GM19351 (cell line): Measurements from ENCODE around the gene ZDHHC18.
A peak's percentile ranks its signal among the peaks of the same experiment; 100 is the strongest.
"Not testable (repeated sequence)": the region's sequence is repeated elsewhere in the genome, so short reads cannot be mapped to it uniquely, and the experiment has no call there.

Experiments used
- ATAC-seq: cut with Tn5 transposase; IDR thresholded peaks from one replicate; pipeline ENCODE4 v1.9.1; 2021; ENCODE audit warnings: mild to moderate bottlenecking, moderate library complexity; ENCODE audit not compliant: unreplicated experiment

Gene ZDHHC18

DNA sequence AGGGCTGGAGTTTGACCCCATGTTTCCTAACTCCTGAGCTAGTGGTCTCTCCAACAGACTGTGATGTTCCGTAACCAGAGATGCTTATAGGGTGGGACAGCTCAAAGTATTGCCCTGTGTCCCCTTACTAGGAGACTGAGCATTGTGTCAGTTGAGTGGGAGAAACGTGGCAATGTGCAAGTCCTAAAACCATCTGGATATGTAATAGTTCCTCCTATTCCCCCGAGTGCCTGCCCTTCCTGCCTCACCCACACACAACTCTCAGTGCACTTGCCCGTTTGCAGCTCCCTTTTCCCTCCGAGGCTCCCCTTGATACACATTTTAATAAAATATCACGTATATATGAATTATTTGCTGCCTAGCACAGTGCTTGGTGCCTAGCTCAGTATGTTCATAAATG lies 35.3 kb upstream of the ZDHHC18 start:
- no peak for ATAC-seq

GRCh38 chr1:26791626-26792025 lies 34.9 kb upstream of the ZDHHC18 start:
- ATAC-seq, result no peak

GRCh38 chr1:26792924-26793323 lies 33.6 kb upstream of the ZDHHC18 start:
- ATAC-seq, result no peak

- no peak for ATAC-seq
Observed at GRCh38 chr1:26794391-26794790, 32.1 kb upstream of the ZDHHC18 start.

DNA sequence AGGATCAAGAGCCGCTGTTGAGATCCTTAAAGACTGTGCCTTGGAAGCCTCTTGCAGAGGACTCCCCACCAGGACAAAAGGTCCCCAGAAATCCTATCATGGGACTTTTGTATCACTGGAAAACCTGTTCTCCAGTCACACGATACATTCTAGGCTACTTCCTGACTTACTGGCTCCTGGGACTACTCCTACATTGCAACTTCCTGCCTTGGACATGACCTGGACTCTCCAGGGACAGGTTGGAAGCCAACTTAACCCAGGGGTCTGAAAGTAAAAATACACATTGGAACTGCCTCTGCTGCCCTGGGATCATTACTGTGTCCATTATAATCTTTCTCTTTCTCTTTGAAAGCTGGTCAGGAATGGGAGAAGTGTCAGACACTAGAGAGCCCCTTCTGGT lies 28.9 kb upstream of the ZDHHC18 start:
- no peak for ATAC-seq

DNA sequence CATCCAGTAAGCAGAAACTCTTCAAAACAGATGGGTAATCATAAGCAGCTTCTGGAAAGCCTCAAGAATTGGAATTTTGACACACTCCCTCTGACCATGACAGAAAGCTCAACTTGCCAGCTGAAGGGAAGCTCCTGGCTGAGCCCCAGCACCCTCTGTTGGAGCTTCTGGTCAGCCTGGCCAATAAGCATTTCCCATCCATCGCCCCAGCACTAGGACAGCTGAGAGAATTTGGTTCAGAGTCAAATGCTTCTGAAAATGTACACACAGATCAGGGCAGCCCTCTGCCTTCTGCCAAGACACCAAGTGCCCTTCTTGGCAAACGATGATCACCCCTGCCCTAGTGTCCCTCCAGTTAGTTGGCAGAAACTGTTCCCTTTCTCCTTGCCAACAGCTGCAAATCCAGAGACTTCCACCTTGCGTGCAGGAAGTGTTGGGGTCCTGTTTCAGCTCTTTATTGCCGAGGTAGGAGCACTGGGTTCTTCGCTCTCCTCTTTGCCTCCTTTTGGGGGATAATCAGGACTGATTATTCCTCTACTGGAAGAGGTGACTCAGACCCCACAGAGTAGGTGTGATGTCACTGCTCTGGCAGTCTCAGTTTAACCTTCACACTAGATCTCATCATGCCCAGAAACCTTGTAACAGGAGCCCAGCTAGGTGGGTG lies 26.9 kb upstream of the ZDHHC18 start:
- no peak for ATAC-seq

DNA sequence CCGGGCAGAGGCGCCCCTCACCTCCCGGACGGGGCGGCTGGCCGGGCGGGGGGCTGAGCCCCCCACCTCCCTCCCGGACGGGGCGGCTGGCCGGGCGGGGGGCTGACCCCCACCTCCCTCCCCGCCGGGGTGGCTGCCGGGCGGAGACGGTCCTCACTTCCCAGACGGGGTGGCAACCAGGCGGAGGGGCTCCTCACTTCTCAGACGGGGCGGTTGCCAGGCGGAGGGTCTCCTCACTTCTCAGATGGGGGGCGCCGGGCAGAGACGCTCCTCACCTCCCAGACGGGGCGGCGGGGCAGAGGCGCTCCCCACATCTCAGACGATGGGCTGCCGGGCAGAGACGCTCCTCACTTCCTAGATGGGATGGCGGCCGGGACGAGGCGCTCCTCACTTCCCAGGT lies 22.6 kb upstream of the ZDHHC18 start:
- not testable (repeated sequence) for ATAC-seq

- ATAC-seq, result not testable (repeated sequence)
Observed at GRCh38 chr1:26810105-26810504, 16.4 kb upstream of the ZDHHC18 start.

DNA sequence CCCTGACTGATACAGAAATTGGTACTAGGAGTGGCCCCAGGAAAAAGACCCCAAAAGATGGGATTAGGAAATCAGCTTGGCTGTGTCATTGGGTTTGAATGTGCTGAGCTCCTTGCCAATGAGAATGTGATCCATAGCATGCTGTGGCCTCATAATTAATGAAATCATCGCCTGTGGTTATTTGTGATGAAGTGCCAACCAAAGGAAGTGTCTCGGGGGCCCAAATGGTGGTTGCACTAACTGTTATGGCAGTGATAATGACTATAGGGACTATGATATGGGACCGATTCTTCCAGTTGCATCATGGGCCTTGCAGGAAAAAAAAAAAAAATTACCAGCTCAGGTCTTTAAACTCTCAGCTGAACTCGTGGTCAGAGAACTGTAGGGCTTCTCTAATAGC lies 15.4 kb upstream of the ZDHHC18 start:
- no peak for ATAC-seq

GRCh38 chr1:26811708-26812107 lies 14.8 kb upstream of the ZDHHC18 start:
- ATAC-seq, result no peak

DNA sequence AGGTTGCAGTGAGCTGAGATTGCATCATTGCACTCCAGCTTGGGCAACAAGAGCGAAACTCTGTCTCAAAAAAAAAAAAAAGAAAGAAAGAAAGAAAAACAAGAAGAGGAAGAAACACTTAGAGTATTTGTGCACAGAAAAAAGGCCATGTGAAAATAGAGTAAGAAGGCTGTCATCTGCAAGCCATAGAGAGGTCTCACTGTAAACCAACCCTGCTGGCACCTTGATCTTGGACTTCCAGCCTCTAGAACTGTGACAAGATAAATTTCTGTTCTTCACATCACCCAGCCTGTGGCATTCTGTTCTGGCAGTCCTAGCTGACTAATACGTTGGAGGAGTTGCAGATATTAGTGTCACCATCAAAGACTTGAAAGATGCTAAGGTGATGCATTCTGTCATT lies 12.1 kb upstream of the ZDHHC18 start:
- no peak for ATAC-seq

GRCh38 chr1:26814893-26815292 lies 11.6 kb upstream of the ZDHHC18 start:
- no peak for ATAC-seq

- peak; percentile 88 for ATAC-seq
Observed at GRCh38 chr1:26820784-26821269, 5.7 kb upstream of the ZDHHC18 start.

GRCh38 chr1:26822737-26823395 lies 3.6 kb upstream of the ZDHHC18 start:
- no peak for ATAC-seq

DNA sequence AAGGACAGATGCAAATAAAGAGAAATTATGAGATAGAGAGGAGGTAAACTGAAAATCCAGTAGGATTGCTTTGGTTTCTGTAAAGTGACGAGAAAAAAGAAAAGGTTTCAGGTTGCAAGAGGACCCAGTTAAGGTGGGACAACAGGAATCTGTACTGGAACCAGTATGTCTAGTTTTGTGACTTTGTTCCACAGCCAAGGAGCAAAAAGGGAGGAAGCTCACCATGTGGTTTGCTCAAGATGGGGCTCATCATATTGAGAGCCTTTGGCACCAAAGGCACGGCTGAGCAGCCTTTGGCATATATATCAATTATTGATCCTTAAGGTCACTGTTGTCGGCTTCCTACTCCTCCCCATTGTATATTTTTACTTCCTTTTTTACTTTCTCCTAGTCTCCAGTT lies 1.8 kb upstream of the ZDHHC18 start:
- ATAC-seq, result no peak

GRCh38 chr1:26827106-26827604 lies 667 bp downstream of the ZDHHC18 start:
- no peak for ATAC-seq

GRCh38 chr1:26827663-26828062 lies 1.2 kb downstream of the ZDHHC18 start:
- ATAC-seq, result no peak

- no peak for ATAC-seq
Observed at GRCh38 chr1:26828411-26828991, 2.0 kb downstream of the ZDHHC18 start.

DNA sequence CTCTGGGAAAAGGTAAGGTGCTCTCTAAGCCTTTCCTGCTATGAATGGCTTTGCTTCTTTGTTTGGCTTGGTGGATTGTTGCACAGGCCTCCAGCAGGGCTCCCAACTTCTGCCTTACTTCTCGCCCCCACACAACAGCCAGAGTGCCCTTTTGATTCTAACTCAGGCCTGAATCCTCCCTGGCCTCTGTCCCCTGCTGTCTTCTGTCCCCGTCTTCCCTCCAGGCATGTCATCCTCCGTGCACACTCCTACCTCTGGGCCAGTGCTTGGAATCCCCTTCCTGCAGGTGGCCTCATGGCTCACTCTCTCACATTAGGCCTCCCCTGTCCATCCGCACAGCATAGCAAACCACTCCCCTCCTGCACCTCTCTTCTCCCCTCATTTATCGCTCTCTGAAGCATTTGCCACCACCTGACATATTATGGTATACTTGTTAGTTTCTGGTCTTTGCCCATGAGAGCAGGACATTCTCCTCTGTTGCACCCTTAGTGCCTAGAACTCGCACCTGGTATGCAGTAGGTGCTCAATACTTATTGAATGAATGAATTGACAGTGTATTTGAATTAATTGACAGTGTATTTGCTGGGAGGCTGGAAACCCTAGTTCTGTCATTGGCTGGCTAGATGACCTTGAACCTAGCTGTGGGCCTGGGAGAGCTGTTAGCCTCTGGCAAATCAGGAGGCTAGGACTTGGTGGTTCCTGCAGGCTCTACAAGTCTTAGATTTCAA lies 2.9 kb downstream of the ZDHHC18 start:
- ATAC-seq, result no peak

- ATAC-seq, result no peak
Observed at GRCh38 chr1:26831059-26831458, 4.6 kb downstream of the ZDHHC18 start.

GRCh38 chr1:26831546-26832248 lies 5.2 kb downstream of the ZDHHC18 start:
- no peak for ATAC-seq
